Measurements from ENCODE around the gene CCR6.
"Not testable (repeated sequence)": the region's sequence is repeated elsewhere in the genome, so short reads cannot be mapped to it uniquely, and the experiment has no call there.

CCR6 gene

GRCh38 chr6:167171300-167171699 is 48.4 kb downstream of the CCR6 start:
- H3K4me3 ChIP-seq (ENCODE audit: low read depth, low read length); H3K36me3 ChIP-seq (ENCODE audit: insufficient read depth, low read length); H3K4me1 ChIP-seq (ENCODE audit: control insufficient read depth, insufficient read depth, low read length, unreplicated experiment); H3K27ac ChIP-seq (ENCODE audit: low read depth, low read length); H3K27me3 ChIP-seq (ENCODE audit: insufficient read depth, low read length); H2AFZ ChIP-seq (ENCODE audit: low read length, unreplicated experiment); H3K79me2 ChIP-seq (ENCODE audit: control insufficient read depth, insufficient read depth, low read length, unreplicated experiment): not testable (repeated sequence)

DNA sequence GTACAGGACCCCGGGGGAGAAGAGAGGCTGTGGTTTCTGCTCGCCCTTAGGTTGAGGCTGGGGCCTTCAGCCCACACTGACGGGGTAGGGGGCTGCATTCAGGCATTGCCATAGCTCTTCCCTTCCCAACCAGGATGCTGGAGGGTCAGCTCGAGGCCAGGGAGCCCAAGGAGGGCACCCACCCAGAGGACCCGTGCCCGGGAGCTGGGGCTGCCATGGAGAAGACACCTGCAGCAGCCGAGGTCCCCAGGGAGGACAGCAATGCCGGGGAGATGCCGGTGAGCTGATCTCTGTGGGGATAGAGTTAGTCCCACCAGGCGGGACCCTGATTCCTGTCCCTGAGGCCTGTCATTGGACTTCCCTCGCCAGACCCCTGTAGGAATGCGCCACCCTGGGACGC is 49.1 kb downstream of the CCR6 start:
- not testable (repeated sequence) for H3K4me1 ChIP-seq (ENCODE audit: control insufficient read depth, insufficient read depth, low read length, unreplicated experiment); H3K27me3 ChIP-seq (ENCODE audit: insufficient read depth, low read length); H2AFZ ChIP-seq (ENCODE audit: low read length, unreplicated experiment); H3K79me2 ChIP-seq (ENCODE audit: control insufficient read depth, insufficient read depth, low read length, unreplicated experiment); H3K36me3 ChIP-seq (ENCODE audit: insufficient read depth, low read length); H3K27ac ChIP-seq (ENCODE audit: low read depth, low read length); H3K4me3 ChIP-seq (ENCODE audit: low read depth, low read length)

GRCh38 chr6:167177271-167177670 is 54.4 kb downstream of the CCR6 start:
- H2AFZ ChIP-seq (ENCODE audit: low read length, unreplicated experiment); H3K4me3 ChIP-seq (ENCODE audit: low read depth, low read length); H3K4me1 ChIP-seq (ENCODE audit: control insufficient read depth, insufficient read depth, low read length, unreplicated experiment); H3K36me3 ChIP-seq (ENCODE audit: insufficient read depth, low read length); H3K27ac ChIP-seq (ENCODE audit: low read depth, low read length); H3K27me3 ChIP-seq (ENCODE audit: insufficient read depth, low read length); H3K79me2 ChIP-seq (ENCODE audit: control insufficient read depth, insufficient read depth, low read length, unreplicated experiment): not testable (repeated sequence)

- H3K79me2 ChIP-seq (ENCODE audit: control insufficient read depth, insufficient read depth, low read length, unreplicated experiment): not testable (repeated sequence)
Measured at GRCh38 chr6:167178896-167179655, 56.2 kb downstream of the CCR6 start.

GRCh38 chr6:167180086-167180485 is 57.2 kb downstream of the CCR6 start:
- not testable (repeated sequence) for H3K27ac ChIP-seq (ENCODE audit: low read depth, low read length); H3K4me3 ChIP-seq (ENCODE audit: low read depth, low read length); H3K4me1 ChIP-seq (ENCODE audit: control insufficient read depth, insufficient read depth, low read length, unreplicated experiment); H2AFZ ChIP-seq (ENCODE audit: low read length, unreplicated experiment); H3K36me3 ChIP-seq (ENCODE audit: insufficient read depth, low read length); H3K27me3 ChIP-seq (ENCODE audit: insufficient read depth, low read length); H3K79me2 ChIP-seq (ENCODE audit: control insufficient read depth, insufficient read depth, low read length, unreplicated experiment)

More at GRCh38 chr6:167178896-167179655, 56.2 kb downstream of the CCR6 start:
- not testable (repeated sequence) for H2AFZ ChIP-seq (ENCODE audit: low read length, unreplicated experiment); H3K27me3 ChIP-seq (ENCODE audit: insufficient read depth, low read length); H3K27ac ChIP-seq (ENCODE audit: low read depth, low read length); H3K36me3 ChIP-seq (ENCODE audit: insufficient read depth, low read length); H3K4me1 ChIP-seq (ENCODE audit: control insufficient read depth, insufficient read depth, low read length, unreplicated experiment); H3K4me3 ChIP-seq (ENCODE audit: low read depth, low read length)

- not testable (repeated sequence) for H2AFZ ChIP-seq (ENCODE audit: low read length, unreplicated experiment); H3K36me3 ChIP-seq (ENCODE audit: insufficient read depth, low read length); H3K79me2 ChIP-seq (ENCODE audit: control insufficient read depth, insufficient read depth, low read length, unreplicated experiment); H3K27ac ChIP-seq (ENCODE audit: low read depth, low read length); H3K4me1 ChIP-seq (ENCODE audit: control insufficient read depth, insufficient read depth, low read length, unreplicated experiment); H3K4me3 ChIP-seq (ENCODE audit: low read depth, low read length); H3K27me3 ChIP-seq (ENCODE audit: insufficient read depth, low read length)
Measured at GRCh38 chr6:167181351-167181750, 58.5 kb downstream of the CCR6 start.

DNA sequence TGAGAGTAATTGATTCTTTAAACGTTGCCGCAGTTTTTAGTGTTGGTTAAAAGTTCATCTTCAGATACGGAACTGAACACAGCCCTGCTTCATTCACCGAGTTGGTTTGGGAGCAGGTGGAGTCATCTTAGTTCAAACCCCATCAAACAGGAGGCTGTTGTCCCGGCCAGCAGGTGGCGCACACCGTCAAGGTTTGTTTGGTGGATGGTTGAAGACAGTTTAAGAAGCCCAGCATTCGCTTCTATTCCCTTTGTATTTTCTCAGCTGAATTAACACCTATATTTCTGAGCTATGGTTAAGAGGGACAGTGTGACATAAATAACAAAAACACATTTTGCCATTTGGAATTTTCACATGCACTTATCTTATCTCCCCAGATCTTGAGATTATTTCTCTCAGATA is 60.0 kb downstream of the CCR6 start:
- H2AFZ ChIP-seq (ENCODE audit: low read length, unreplicated experiment); H3K79me2 ChIP-seq (ENCODE audit: control insufficient read depth, insufficient read depth, low read length, unreplicated experiment); H3K4me1 ChIP-seq (ENCODE audit: control insufficient read depth, insufficient read depth, low read length, unreplicated experiment); H3K27ac ChIP-seq (ENCODE audit: low read depth, low read length); H3K27me3 ChIP-seq (ENCODE audit: insufficient read depth, low read length); H3K36me3 ChIP-seq (ENCODE audit: insufficient read depth, low read length); H3K4me3 ChIP-seq (ENCODE audit: low read depth, low read length): not testable (repeated sequence)

GRCh38 chr6:167185101-167185500 is 62.2 kb downstream of the CCR6 start:
- H3K36me3 ChIP-seq (ENCODE audit: insufficient read depth, low read length); H3K4me3 ChIP-seq (ENCODE audit: low read depth, low read length); H3K79me2 ChIP-seq (ENCODE audit: control insufficient read depth, insufficient read depth, low read length, unreplicated experiment); H2AFZ ChIP-seq (ENCODE audit: low read length, unreplicated experiment); H3K4me1 ChIP-seq (ENCODE audit: control insufficient read depth, insufficient read depth, low read length, unreplicated experiment); H3K27me3 ChIP-seq (ENCODE audit: insufficient read depth, low read length); H3K27ac ChIP-seq (ENCODE audit: low read depth, low read length): not testable (repeated sequence)

- not testable (repeated sequence) for H3K79me2 ChIP-seq (ENCODE audit: control insufficient read depth, insufficient read depth, low read length, unreplicated experiment); H3K4me3 ChIP-seq (ENCODE audit: low read depth, low read length); H3K27me3 ChIP-seq (ENCODE audit: insufficient read depth, low read length); H3K4me1 ChIP-seq (ENCODE audit: control insufficient read depth, insufficient read depth, low read length, unreplicated experiment); H2AFZ ChIP-seq (ENCODE audit: low read length, unreplicated experiment); H3K27ac ChIP-seq (ENCODE audit: low read depth, low read length); H3K36me3 ChIP-seq (ENCODE audit: insufficient read depth, low read length)
Measured at GRCh38 chr6:167187275-167187674, 64.4 kb downstream of the CCR6 start.
